ENCODE results near the gene OPCML.

OPCML gene

GRCh38 chr11:132523929-132524328, 1008.4 kb downstream of the OPCML start:
- Histone ChIP-seq H3K23ac (ENCODE audit: low read depth, low read length, poor library complexity) (no peak overlapping the region), H3K4me1 (ENCODE audit: control insufficient read depth in 2 of 2, insufficient read depth in 1 of 2, low read depth in 1 of 2, low read length in 2 of 2) (no peaks in the 10 kb centered on the region), H2BK120ac (ENCODE audit: low read depth, low read length) (no peak overlapping the region), H2BK5ac (ENCODE audit: low read length) (no peak overlapping the region), H3K4me2 (ENCODE audit: insufficient read depth, low read length, poor library complexity, severe bottlenecking) (no peak overlapping the region), H4K8ac (ENCODE audit: low read depth, low read length) (no peak overlapping the region), H2AK5ac (ENCODE audit: low read depth, low read length) (no peak overlapping the region), H3K4ac (ENCODE audit: low read length) (no peak overlapping the region), H3K36me3 (replicated peaks in 1 of 2; ENCODE audit: control insufficient read depth in 2 of 2, insufficient read depth in 2 of 2, low read length in 2 of 2) (no peaks in the 10 kb centered on the region), H3K27me3 (ENCODE audit: control insufficient read depth in 3 of 3, insufficient read depth in 3 of 3, low read depth in 1 of 3, low read length in 3 of 3) (no peaks in the 10 kb centered on the region), H2BK15ac (ENCODE audit: low read length) (no peak overlapping the region), H2BK12ac (ENCODE audit: low read length) (no peak overlapping the region), H3K27ac (replicated peaks; ENCODE audit: low read length) (no peak overlapping the region), H3K79me1 (ENCODE audit: low read depth, low read length) (no peaks in the 10 kb centered on the region), H3K9me3 (replicated peaks in 1 of 2; ENCODE audit: control insufficient read depth in 2 of 2, insufficient read depth in 1 of 2, low read depth in 1 of 2, low read length in 2 of 2) (no peaks in the 10 kb centered on the region), H3K4me3 (ENCODE audit: low read length in 2 of 2) (no peak overlapping the region), H4K91ac (ENCODE audit: low read depth, low read length, poor library complexity) (no peak overlapping the region), H3K18ac (ENCODE audit: low read length) (no peak overlapping the region), H3K14ac (ENCODE audit: low read length) (no peak overlapping the region), H3K9ac (ENCODE audit: low read depth, low read length, poor library complexity) (no peak overlapping the region), H2AFZ (ENCODE audit: low read length) (no peak overlapping the region)
- WGBS, 2 donors (ENCODE audit: extremely low coverage in 2 of 2, insufficient read length in 2 of 2, insufficient replicate concordance in 1 of 2) = no CpG with 5 or more reads among the region's 4 CpGs
- no peak for DNase-seq (ENCODE audit: low spot score)

DNA sequence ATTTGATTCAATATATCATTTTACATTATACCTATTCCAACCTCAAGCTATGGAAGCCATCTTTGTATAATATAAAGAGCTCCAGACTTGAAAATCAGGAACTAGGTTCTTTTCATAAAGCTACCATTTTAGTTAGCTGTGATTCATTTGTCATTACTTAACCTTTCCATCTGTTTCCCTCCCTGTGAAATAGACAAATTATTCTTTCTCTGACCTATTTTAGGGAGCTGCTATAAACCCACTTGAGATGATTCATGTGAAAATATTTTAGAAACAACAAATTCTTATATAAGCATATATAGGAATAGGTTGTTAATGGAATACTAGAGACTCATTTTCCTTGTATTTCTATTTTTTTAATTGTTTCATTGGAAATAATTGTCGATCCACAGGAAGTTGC, 1012.1 kb downstream of the OPCML start:
- Histone ChIP-seq H3K14ac (ENCODE audit: low read length) (no peak overlapping the region), H4K8ac (ENCODE audit: low read depth, low read length) (no peak overlapping the region), H4K91ac (ENCODE audit: low read depth, low read length, poor library complexity) (no peak overlapping the region), H3K9me3 (replicated peaks in 1 of 2; ENCODE audit: control insufficient read depth in 2 of 2, insufficient read depth in 1 of 2, low read depth in 1 of 2, low read length in 2 of 2) (no peaks in the 10 kb centered on the region), H3K4me3 (ENCODE audit: low read length in 2 of 2) (no peak overlapping the region), H3K9ac (ENCODE audit: low read depth, low read length, poor library complexity) (no peak overlapping the region), H3K4ac (ENCODE audit: low read length) (no peak overlapping the region), H3K36me3 (replicated peaks in 1 of 2; ENCODE audit: control insufficient read depth in 2 of 2, insufficient read depth in 2 of 2, low read length in 2 of 2) (no peaks in the 10 kb centered on the region), H2AFZ (ENCODE audit: low read length) (no peak overlapping the region), H3K79me1 (ENCODE audit: low read depth, low read length) (no peaks in the 10 kb centered on the region), H2BK12ac (ENCODE audit: low read length) (no peak overlapping the region), H3K4me2 (ENCODE audit: insufficient read depth, low read length, poor library complexity, severe bottlenecking) (no peak overlapping the region), H3K23ac (ENCODE audit: low read depth, low read length, poor library complexity) (no peak overlapping the region), H3K18ac (ENCODE audit: low read length) (no peak overlapping the region), H3K27me3 (ENCODE audit: control insufficient read depth in 3 of 3, insufficient read depth in 3 of 3, low read depth in 1 of 3, low read length in 3 of 3) (peaks cover 0 to 4% (median 0%) of the 10 kb centered on the region in 3 experiments), H2BK15ac (ENCODE audit: low read length) (no peak overlapping the region), H3K27ac (replicated peaks; ENCODE audit: low read length) (no peak overlapping the region), H2BK120ac (ENCODE audit: low read depth, low read length) (no peak overlapping the region), H2BK5ac (ENCODE audit: low read length) (no peak overlapping the region), H3K4me1 (ENCODE audit: control insufficient read depth in 2 of 2, insufficient read depth in 1 of 2, low read depth in 1 of 2, low read length in 2 of 2) (no peaks in the 10 kb centered on the region), H2AK5ac (ENCODE audit: low read depth, low read length) (no peak overlapping the region)
- no peak for DNase-seq (ENCODE audit: low spot score)
- no CpG with 5 or more reads among the region's 1 CpG for WGBS, 2 donors (ENCODE audit: extremely low coverage in 2 of 2, insufficient read length in 2 of 2, insufficient replicate concordance in 1 of 2)

GRCh38 chr11:132519241-132519815, 1013.0 kb downstream of the OPCML start:
- Histone ChIP-seq H3K4me2 (ENCODE audit: insufficient read depth, low read length, poor library complexity, severe bottlenecking) (no peak overlapping the region), H3K9me3 (replicated peaks in 1 of 2; ENCODE audit: control insufficient read depth in 2 of 2, insufficient read depth in 1 of 2, low read depth in 1 of 2, low read length in 2 of 2) (no peaks in the 10 kb centered on the region), H3K4me3 (ENCODE audit: low read length in 2 of 2) (no peak overlapping the region), H3K9ac (ENCODE audit: low read depth, low read length, poor library complexity) (no peak overlapping the region), H3K18ac (ENCODE audit: low read length) (no peak overlapping the region), H2BK15ac (ENCODE audit: low read length) (no peak overlapping the region), H4K8ac (ENCODE audit: low read depth, low read length) (no peak overlapping the region), H3K4me1 (ENCODE audit: control insufficient read depth in 2 of 2, insufficient read depth in 1 of 2, low read depth in 1 of 2, low read length in 2 of 2) (no peaks in the 10 kb centered on the region), H2BK12ac (ENCODE audit: low read length) (no peak overlapping the region), H3K27me3 (ENCODE audit: control insufficient read depth in 3 of 3, insufficient read depth in 3 of 3, low read depth in 1 of 3, low read length in 3 of 3) (peaks cover 0 to 4% (median 0%) of the 10 kb centered on the region in 3 experiments), H4K91ac (ENCODE audit: low read depth, low read length, poor library complexity) (no peak overlapping the region), H2AFZ (ENCODE audit: low read length) (no peak overlapping the region), H3K14ac (ENCODE audit: low read length) (no peak overlapping the region), H2BK120ac (ENCODE audit: low read depth, low read length) (no peak overlapping the region), H2AK5ac (ENCODE audit: low read depth, low read length) (no peak overlapping the region), H3K23ac (ENCODE audit: low read depth, low read length, poor library complexity) (no peak overlapping the region), H2BK5ac (ENCODE audit: low read length) (no peak overlapping the region), H3K4ac (ENCODE audit: low read length) (no peak overlapping the region), H3K27ac (replicated peaks; ENCODE audit: low read length) (no peak overlapping the region), H3K36me3 (replicated peaks in 1 of 2; ENCODE audit: control insufficient read depth in 2 of 2, insufficient read depth in 2 of 2, low read length in 2 of 2) (no peaks in the 10 kb centered on the region), H3K79me1 (ENCODE audit: low read depth, low read length) (no peaks in the 10 kb centered on the region)
- WGBS, 2 donors (ENCODE audit: extremely low coverage in 2 of 2, insufficient read length in 2 of 2, insufficient replicate concordance in 1 of 2) = no CpG with 5 or more reads among the region's 6 CpGs
- DNase-seq (ENCODE audit: low spot score) = no peak

GRCh38 chr11:132504501-132505041, 1027.7 kb downstream of the OPCML start:
- Histone ChIP-seq H2BK5ac (ENCODE audit: low read length) (no peak overlapping the region), H3K18ac (ENCODE audit: low read length) (no peak overlapping the region), H2BK120ac (ENCODE audit: low read depth, low read length) (no peak overlapping the region), H3K14ac (ENCODE audit: low read length) (no peak overlapping the region), H3K36me3 (replicated peaks in 1 of 2; ENCODE audit: control insufficient read depth in 2 of 2, insufficient read depth in 2 of 2, low read length in 2 of 2) (no peaks in the 10 kb centered on the region), H3K4me1 (ENCODE audit: control insufficient read depth in 2 of 2, insufficient read depth in 1 of 2, low read depth in 1 of 2, low read length in 2 of 2) (peaks cover 0 to 4% of the 10 kb centered on the region in 2 donors), H3K9me3 (replicated peaks in 1 of 2; ENCODE audit: control insufficient read depth in 2 of 2, insufficient read depth in 1 of 2, low read depth in 1 of 2, low read length in 2 of 2) (no peaks in the 10 kb centered on the region), H2AK5ac (ENCODE audit: low read depth, low read length) (no peak overlapping the region), H2AFZ (ENCODE audit: low read length) (no peak overlapping the region), H4K91ac (ENCODE audit: low read depth, low read length, poor library complexity) (no peak overlapping the region), H3K4me3 (ENCODE audit: low read length in 2 of 2) (no peak overlapping the region), H3K4ac (ENCODE audit: low read length) (no peak overlapping the region), H3K27ac (replicated peaks; ENCODE audit: low read length) (no peak overlapping the region), H2BK15ac (ENCODE audit: low read length) (no peak overlapping the region), H3K79me1 (ENCODE audit: low read depth, low read length) (no peaks in the 10 kb centered on the region), H4K8ac (ENCODE audit: low read depth, low read length) (no peak overlapping the region), H3K9ac (ENCODE audit: low read depth, low read length, poor library complexity) (no peak overlapping the region), H3K27me3 (ENCODE audit: control insufficient read depth in 3 of 3, insufficient read depth in 3 of 3, low read depth in 1 of 3, low read length in 3 of 3) (no peaks in the 10 kb centered on the region), H2BK12ac (ENCODE audit: low read length) (no peak overlapping the region), H3K23ac (ENCODE audit: low read depth, low read length, poor library complexity) (no peak overlapping the region), H3K4me2 (ENCODE audit: insufficient read depth, low read length, poor library complexity, severe bottlenecking) (no peak overlapping the region)
- WGBS, 2 donors (ENCODE audit: extremely low coverage in 2 of 2, insufficient read length in 2 of 2, insufficient replicate concordance in 1 of 2) = no CpG with 5 or more reads among the region's 8 CpGs
- DNase-seq (ENCODE audit: low spot score) = no peak
